Panc1 (cell line): ENCODE data around the gene WFDC2. TPM values are rescaled to one million over a fixed set of nuclear protein-coding genes. Genes with fewer than 3 reads are reported as not detected.

Experiments used
- ATAC-seq: fragments of 200-7000 bp; cut with Tn5 transposase; 2 replicates; pipeline ENCODE4 v1.9.1; 2020; ENCODE audit warnings: mild to moderate bottlenecking, moderate library complexity
- BruUV-seq: library from RNA; stranded (reverse); fragments of 400-500 nt; replicated peaks from 2 replicates; lab custom pipeline; 2021; lab: Mats Ljungman, UMichigan
- CTCF ChIA-PET: fragments of 300-600 bp; sonication (Branson Sonifier 250); formaldehyde crosslinking; loops from one replicate; lab custom pipeline; 2022; ENCODE audit warnings: antibody characterized with exemption; lab: Charles Lee
- POLR2A ChIA-PET: fragments of 300-600 bp; sonication (Branson Sonifier 250); formaldehyde crosslinking; loops from one replicate; lab custom pipeline; 2022; ENCODE audit warnings: antibody characterized with exemption; lab: Charles Lee
- DNase-seq: peaks from one replicate; pipeline ENCODE4 v3.0.0-alpha.2; 2010; ENCODE audit warnings: low read depth, low spot score
- H3K27ac ChIP-seq: 2 replicates; pipeline ENCODE4 v1.5.1; 2011; ENCODE audit warnings: mild to moderate bottlenecking, low read length, inconsistent platforms
- H3K27me3 ChIP-seq: fragments of 200-500 bp; sonication (Bioruptor generic); 2 replicates; pipeline ENCODE4 v1.6.0; 2014; ENCODE audit warnings: low read length, inconsistent platforms; ENCODE audit not compliant: control insufficient read depth, insufficient read depth
- H3K36me3 ChIP-seq: fragments of 200-500 bp; sonication (Bioruptor generic); 2 replicates; pipeline ENCODE4 v1.5.1; 2014; ENCODE audit warnings: inconsistent platforms, mild to moderate bottlenecking, low read length, moderate library complexity; ENCODE audit not compliant: control insufficient read depth, insufficient read depth
- H3K4me1 ChIP-seq: 2 replicates; pipeline ENCODE4 v1.5.1; 2011; ENCODE audit warnings: inconsistent platforms, mild to moderate bottlenecking, low read length, moderate library complexity; ENCODE audit not compliant: control insufficient read depth, insufficient read depth
- H3K4me3 ChIP-seq, 2 experiments: 2 replicates each; pipeline ENCODE4 v1.5.1; 2011 to 2012; ENCODE audit warnings: low read depth in 2 of 2, low read length in 2 of 2, mild to moderate bottlenecking in 2 of 2, inconsistent platforms in 1 of 2, moderate library complexity in 1 of 2
- H3K9me3 ChIP-seq: fragments of 200-500 bp; sonication (Bioruptor generic); 2 replicates; pipeline ENCODE4 v1.5.1; 2014; ENCODE audit warnings: low read depth, mild to moderate bottlenecking, inconsistent platforms, low read length, moderate library complexity; ENCODE audit not compliant: control insufficient read depth, insufficient read depth
- CTCF ChIP-seq: fragments of 450-650 bp; IDR thresholded peaks from 2 replicates; pipeline ENCODE4 v1.5.1; 2017; ENCODE audit warnings: mild to moderate bottlenecking
- POLR2AphosphoS5 ChIP-seq: IDR thresholded peaks from 2 replicates; pipeline ENCODE4 v1.6.1; 2012; ENCODE audit warnings: mild to moderate bottlenecking, low read depth, low read length, moderate library complexity
- REST ChIP-seq, 2 experiments: IDR thresholded peaks; 2 replicates each; pipeline ENCODE4 v1.6.1; 2011 to 2012; ENCODE audit warnings: low read depth in 2 of 2, control low read depth in 1 of 2, low read length in 1 of 2, mild to moderate bottlenecking in 1 of 2, moderate library complexity in 1 of 2; ENCODE audit not compliant: insufficient read depth in 1 of 2
- SIN3A ChIP-seq: IDR thresholded peaks from 2 replicates; pipeline ENCODE4 v1.6.1; 2012; ENCODE audit warnings: low read depth, mild to moderate bottlenecking, low read length, moderate library complexity, borderline replicate concordance; ENCODE audit not compliant: insufficient read depth
- TCF7L2 ChIP-seq: IDR thresholded peaks from 2 replicates; pipeline ENCODE4 v1.6.1; 2011; ENCODE audit warnings: mild to moderate bottlenecking, low read depth, low read length, inconsistent platforms
- in situ Hi-C: cut with HindIII; loops from 2 replicates; pipeline ENCODE4 v1.10.0; 2016; ENCODE audit warnings: low sequenced_read_pairs, low pct_unique_long_range_greater_than_20kb
- intact Hi-C: fragments of 100-400 bp; cut with micrococcal nuclease; formaldehyde crosslinking; loops from one replicate; pipeline ENCODE4 v1.10.0; 2022; ENCODE audit not compliant: unreplicated experiment
- total RNA-seq: library from RNA; stranded (reverse); gene quantifications from one replicate; pipeline ENCODE4 v1.2.1, GENCODE V29; 2021; ENCODE audit not compliant: unreplicated experiment

The WFDC2 gene
- total RNA-seq, 1 experiment from 2014 or later = 1.6 TPM

- DNase-seq (no peak), ATAC-seq (no peak)
- Histone ChIP-seq H3K4me3 (no peak overlapping the region), H3K9me3 (no peaks in the 10 kb centered on the region), H3K4me1 (no peaks in the 10 kb centered on the region), H3K27ac (no peak overlapping the region), H3K27me3 (peaks cover 11% of the 10 kb centered on the region), H3K36me3 (no peaks in the 10 kb centered on the region)
- POLR2A ChIA-PET = no interaction called here
- in situ Hi-C loops (no loop called here), intact Hi-C loops (no loop called here)
- TF ChIP-seq REST (IDR thresholded peaks at IDR 0.05; ENCODE audit: insufficient read depth in 1 of 2, low read depth in 2 of 2, low read length in 1 of 2) (no peak), TCF7L2 (no peak), CTCF (no peak), POLR2AphosphoS5 (no peak), SIN3A (no peak)
- no TSS peak for BruUV-seq
- CTCF ChIA-PET = no interaction called here
These were observed 26.6 kb downstream of the WFDC2 start for GRCh38 chr20:45496166-45496565.

GRCh38 chr20:45497971-45498494 is 28.5 kb downstream of the WFDC2 start:
- in situ Hi-C loops (no loop called here), intact Hi-C loops (no loop called here)

More at GRCh38 chr20:45497971-45498494, 28.5 kb downstream of the WFDC2 start:
- ChIA-PET POLR2A (interaction anchor here (0.5 kb wide), 1 partner anchor 245 kb away, joined by 3 read pairs; no protein-coding TSS in a partner anchor), CTCF (no interaction called here)
- Histone ChIP-seq H3K4me1 (no peaks in the 10 kb centered on the region), H3K36me3 (no peaks in the 10 kb centered on the region), H3K9me3 (no peaks in the 10 kb centered on the region), H3K27ac (no peak overlapping the region), H3K4me3 (no peak overlapping the region), H3K27me3 (peaks cover 13% of the 10 kb centered on the region)
- ATAC-seq = no peak
- TF ChIP-seq REST (IDR thresholded peaks at IDR 0.05; ENCODE audit: insufficient read depth in 1 of 2, low read depth in 2 of 2, low read length in 1 of 2) (no peak), TCF7L2 (no peak), SIN3A (no peak), CTCF (no peak), POLR2AphosphoS5 (no peak)
- BruUV-seq = no TSS peak
- DNase-seq = no peak
